IMR-90 (cell line): ENCODE data around the gene OR4N5.

Experiments used
- BHLHE40 ChIP-seq: fragments of 150-350 bp; IDR thresholded peaks from 2 replicates; pipeline ENCODE4 v1.6.1; 2016; ENCODE audit warnings: mild to moderate bottlenecking, low read depth, low read length
- CTCF ChIP-seq: conservative IDR thresholded peaks from 2 replicates; pipeline ENCODE4 v1.5.1; 2012; ENCODE audit warnings: mild to moderate bottlenecking, low read depth, low read length, improper control_type of control experiment
- SMC3 ChIP-seq: fragments of 150-350 bp; IDR thresholded peaks from 2 replicates; pipeline ENCODE4 v1.6.1; 2016; ENCODE audit warnings: low read depth, mild to moderate bottlenecking, antibody characterized with exemption, low read length, moderate library complexity

DNA sequence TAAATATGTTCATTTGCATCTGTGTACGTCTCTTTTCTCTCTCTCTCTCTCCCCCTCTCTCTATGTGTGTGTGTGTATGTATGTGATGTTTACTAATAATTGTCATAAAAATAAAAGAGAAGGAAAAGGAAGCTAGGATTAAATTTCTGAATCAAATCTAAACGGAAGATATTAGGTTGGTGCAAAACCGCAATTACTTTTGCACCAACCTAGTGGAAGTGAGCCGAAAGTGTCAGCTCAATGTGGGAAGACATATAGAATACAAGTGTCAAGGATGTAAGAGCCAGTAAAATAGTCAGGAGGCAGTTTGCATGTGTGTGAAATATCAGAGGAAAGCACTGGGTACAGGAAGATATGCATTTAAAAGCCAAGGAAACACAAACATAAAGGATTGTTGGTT lies 46.6 kb upstream of the OR4N5 start:
- no peak for TF ChIP-seq BHLHE40
- TF ChIP-seq SMC3 = no peak
- no peak for TF ChIP-seq CTCF
